Natural killer cell (primary cell): Measurements from ENCODE around the gene TRAPPC3L. TPM values are rescaled to one million over a fixed set of nuclear protein-coding genes. Genes with fewer than 3 reads are reported as not detected.

Experiments used
- ATAC-seq, 3 donors: fragments of 150-1000 bp in 2 of 3; fragments of 200-7000 bp in 1 of 3; cut with Tn5 transposase; 1 replicate in 1 of 3; 2 replicates in 2 of 3; pipeline ENCODE4 v1.10.0; 2021; ENCODE audit warnings: mild to moderate bottlenecking in 2 of 3, moderate library complexity in 2 of 3
- DNase-seq, 2 donors: peaks; one replicate each; pipeline versions ENCODE4 v3.0.0 to v3.0.0-alpha.2; 2013 to 2021; ENCODE audit warnings: mixed read lengths in 1 of 2
- H3K27ac ChIP-seq: one replicate; pipeline ENCODE4 v1.5.1; 2013; ENCODE audit warnings: mild to moderate bottlenecking, low read length
- H3K27me3 ChIP-seq: one replicate; pipeline ENCODE4 v1.6.1; 2013; ENCODE audit warnings: low read length; ENCODE audit not compliant: control insufficient read depth, insufficient read depth
- H3K36me3 ChIP-seq: one replicate; pipeline ENCODE4 v1.6.1; 2013; ENCODE audit warnings: low read length; ENCODE audit not compliant: control insufficient read depth, insufficient read depth
- H3K4me1 ChIP-seq: one replicate; pipeline ENCODE4 v1.6.1; 2013; ENCODE audit warnings: low read length; ENCODE audit not compliant: control insufficient read depth, insufficient read depth
- H3K4me3 ChIP-seq: one replicate; pipeline ENCODE4 v1.5.1; 2013; ENCODE audit warnings: low read length
- H3K9me3 ChIP-seq: one replicate; pipeline ENCODE4 v1.6.1; 2013; ENCODE audit warnings: low read length; ENCODE audit not compliant: control insufficient read depth, insufficient read depth
- H3K27ac Mint-ChIP-seq, 2 donors: one replicate each; pipeline ENCODE4 v1.8.0; 2022; ENCODE audit warnings: mild to moderate bottlenecking in 2 of 2, mixed read lengths in 2 of 2, moderate library complexity in 1 of 2
- H3K27me3 Mint-ChIP-seq, 2 donors: one replicate each; pipeline ENCODE4 v1.8.0; 2022; ENCODE audit warnings: low read depth in 2 of 2, mixed read lengths in 2 of 2
- H3K36me3 Mint-ChIP-seq: one replicate; pipeline ENCODE4 v1.8.0; 2022; ENCODE audit warnings: mixed read lengths
- H3K4me1 Mint-ChIP-seq, 2 donors: one replicate each; pipeline ENCODE4 v1.8.0; 2022; ENCODE audit warnings: mixed read lengths in 2 of 2
- H3K4me3 Mint-ChIP-seq: one replicate; pipeline ENCODE4 v1.8.0; 2022; ENCODE audit warnings: mild to moderate bottlenecking, moderate library complexity, mixed read lengths
- H3K9me3 Mint-ChIP-seq, 2 donors: one replicate each; pipeline ENCODE4 v1.8.0; 2022; ENCODE audit warnings: mixed read lengths in 2 of 2
- WGBS: methylation state at CpG from one replicate; pipeline ENCODE4 v1.1.7; 2013; ENCODE audit warnings: missing lambda C conversion rate; ENCODE audit not compliant: insufficient coverage; 5-methylcytosine and 5-hydroxymethylcytosine counted together
- intact Hi-C: fragments of 100-400 bp; cut with micrococcal nuclease; formaldehyde crosslinking; loops from one replicate; pipeline ENCODE4 v1.14.2; 2022
- total RNA-seq, 4 donors: library from RNA; stranded (reverse); fragments of 120-200 nt in 1 of 4; gene quantifications; one replicate each; pipeline versions ENCODE4 v1.2.3 to v1.2.4, GENCODE V29; 2013 to 2022
- TF ChIP-seq, protein P1 (sequence below): fragments of 200-600 bp; IDR thresholded peaks from one replicate; pipeline ENCODE4 v1.8.0; 2022; ENCODE audit warnings: antibody characterized with exemption

The TRAPPC3L gene
- total RNA-seq, 3 donors from 2014 or later (not counting 1 experiment from before 2014, with no cell fraction given): 0.66 TPM; not detected in 2

DNA sequence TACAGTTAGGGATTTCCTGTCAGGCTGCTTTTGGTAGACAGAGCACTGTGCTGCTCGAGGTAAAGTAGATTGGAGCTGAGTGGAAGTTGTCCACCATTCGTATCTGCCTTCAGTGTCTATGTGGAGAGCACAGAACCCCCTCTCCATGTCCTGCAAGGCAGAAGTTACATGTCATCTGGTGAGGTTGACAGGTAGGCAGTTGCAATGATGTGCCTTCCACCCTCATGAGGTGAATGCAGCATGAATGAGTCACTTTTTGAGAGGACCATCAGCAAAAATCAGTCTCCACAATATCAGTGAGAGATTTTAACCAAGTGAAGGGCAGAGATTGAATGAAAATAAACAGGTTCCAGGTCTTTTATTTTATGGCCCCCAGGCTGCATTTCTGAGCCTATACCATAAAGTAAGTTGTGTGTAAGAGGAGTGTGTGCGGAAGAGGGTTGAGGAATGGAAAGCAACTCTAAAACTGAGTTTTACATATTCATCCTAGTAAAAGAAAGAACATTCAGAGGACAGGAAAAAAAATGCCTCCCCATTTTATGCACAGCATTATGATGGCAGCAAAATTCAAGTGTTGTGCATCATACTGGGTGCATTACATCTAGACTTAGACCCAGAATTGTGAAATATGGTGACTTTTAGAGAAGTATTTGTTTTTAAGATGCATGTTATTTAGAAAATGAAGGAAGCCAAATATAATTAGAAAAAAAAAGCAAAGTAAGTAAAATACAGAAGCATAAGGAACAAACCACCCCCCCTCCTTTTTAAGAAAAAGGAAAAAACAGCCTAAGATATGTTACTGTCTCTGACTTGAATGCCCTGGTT is 15.8 kb downstream of the TRAPPC3L start:
- H3K4me3 ChIP-seq: no peak overlapping the region
- 64% methylated on average over 2 of the region's 3 CpGs for WGBS
- Mint-ChIP-seq H3K9me3 (no peaks in the 10 kb centered on the region), H3K4me1 (no peaks in the 10 kb centered on the region), H3K27ac (no peak overlapping the region), H3K27me3 (peaks cover 21 to 45% of the 10 kb centered on the region in 2 donors), H3K4me3 (no peak overlapping the region), H3K36me3 (no peaks in the 10 kb centered on the region)
- DNase-seq (no peak), ATAC-seq (no peak)
- H3K4me1 ChIP-seq: no peaks in the 10 kb centered on the region
- H3K27ac ChIP-seq: no peak overlapping the region
- no peaks in the 10 kb centered on the region for H3K9me3 ChIP-seq
- TF ChIP-seq, protein P1, sequence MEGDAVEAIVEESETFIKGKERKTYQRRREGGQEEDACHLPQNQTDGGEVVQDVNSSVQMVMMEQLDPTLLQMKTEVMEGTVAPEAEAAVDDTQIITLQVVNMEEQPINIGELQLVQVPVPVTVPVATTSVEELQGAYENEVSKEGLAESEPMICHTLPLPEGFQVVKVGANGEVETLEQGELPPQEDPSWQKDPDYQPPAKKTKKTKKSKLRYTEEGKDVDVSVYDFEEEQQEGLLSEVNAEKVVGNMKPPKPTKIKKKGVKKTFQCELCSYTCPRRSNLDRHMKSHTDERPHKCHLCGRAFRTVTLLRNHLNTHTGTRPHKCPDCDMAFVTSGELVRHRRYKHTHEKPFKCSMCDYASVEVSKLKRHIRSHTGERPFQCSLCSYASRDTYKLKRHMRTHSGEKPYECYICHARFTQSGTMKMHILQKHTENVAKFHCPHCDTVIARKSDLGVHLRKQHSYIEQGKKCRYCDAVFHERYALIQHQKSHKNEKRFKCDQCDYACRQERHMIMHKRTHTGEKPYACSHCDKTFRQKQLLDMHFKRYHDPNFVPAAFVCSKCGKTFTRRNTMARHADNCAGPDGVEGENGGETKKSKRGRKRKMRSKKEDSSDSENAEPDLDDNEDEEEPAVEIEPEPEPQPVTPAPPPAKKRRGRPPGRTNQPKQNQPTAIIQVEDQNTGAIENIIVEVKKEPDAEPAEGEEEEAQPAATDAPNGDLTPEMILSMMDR: no peak
- no peaks in the 10 kb centered on the region for H3K27me3 ChIP-seq
- H3K36me3 ChIP-seq: no peaks in the 10 kb centered on the region
- intact Hi-C loops: no loop called here

DNA sequence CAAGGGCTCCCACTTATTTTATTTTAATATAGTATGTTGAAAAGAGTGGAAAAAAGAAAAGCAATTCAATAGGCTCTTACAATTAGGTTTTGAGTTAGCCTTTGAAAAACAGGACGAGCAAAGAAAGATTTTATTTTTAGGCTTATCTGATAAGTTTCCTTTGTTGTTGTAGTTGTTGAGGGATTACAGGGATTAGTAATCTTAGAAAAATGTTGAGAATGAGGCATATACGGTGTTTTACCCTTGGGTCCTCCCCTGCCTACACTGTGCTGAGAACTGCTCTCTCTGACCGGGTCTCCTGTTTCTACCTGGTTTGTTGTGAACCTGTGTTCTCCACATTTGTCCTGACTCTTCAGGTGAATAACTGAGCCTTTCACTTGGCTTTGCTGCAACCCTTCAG is 16.7 kb downstream of the TRAPPC3L start:
- H3K27me3 ChIP-seq: no peaks in the 10 kb centered on the region
- no peak overlapping the region for H3K27ac ChIP-seq
- ATAC-seq (no peak), DNase-seq (no peak)
- no peaks in the 10 kb centered on the region for H3K36me3 Mint-ChIP-seq
- intact Hi-C loops: no loop called here
- H3K4me1 ChIP-seq: no peaks in the 10 kb centered on the region
- TF ChIP-seq, protein P1: no peak
- no peaks in the 10 kb centered on the region for H3K9me3 Mint-ChIP-seq
- H3K4me3 ChIP-seq: no peak overlapping the region
- H3K36me3 ChIP-seq: no peaks in the 10 kb centered on the region
- no peaks in the 10 kb centered on the region for H3K4me1 Mint-ChIP-seq
- H3K27me3 Mint-ChIP-seq: peaks cover 21 to 36% of the 10 kb centered on the region in 2 donors
- no peaks in the 10 kb centered on the region for H3K9me3 ChIP-seq
- H3K27ac Mint-ChIP-seq: no peak overlapping the region
- no peak overlapping the region for H3K4me3 Mint-ChIP-seq
- 87% methylated on average over 3 of the region's 3 CpGs for WGBS

DNA sequence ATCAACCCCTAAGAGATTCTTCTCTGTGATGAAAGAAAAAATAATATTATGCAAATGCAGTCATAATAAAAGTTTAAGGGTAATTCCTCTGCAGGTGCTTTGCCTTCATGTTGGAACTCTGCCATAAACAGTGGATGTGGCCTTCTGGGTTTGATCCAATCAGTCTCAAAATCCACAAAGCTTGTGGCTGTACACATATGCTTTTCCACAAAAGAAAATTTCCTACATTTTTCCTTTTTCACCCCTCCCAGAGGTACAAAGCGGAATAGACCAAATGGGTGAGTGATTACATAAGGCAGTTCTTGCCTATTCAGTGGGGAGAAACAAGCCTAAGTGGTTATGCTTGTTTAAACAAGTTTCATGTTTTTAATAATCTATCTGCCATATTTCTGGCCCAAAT is 17.4 kb downstream of the TRAPPC3L start:
- H3K36me3 Mint-ChIP-seq: no peaks in the 10 kb centered on the region
- intact Hi-C loops: no loop called here
- no peak overlapping the region for H3K4me3 Mint-ChIP-seq
- no peak for ATAC-seq
- Histone ChIP-seq H3K27me3 (no peaks in the 10 kb centered on the region), H3K36me3 (no peaks in the 10 kb centered on the region), H3K4me1 (no peaks in the 10 kb centered on the region), H3K4me3 (no peak overlapping the region), H3K27ac (no peak overlapping the region), H3K9me3 (no peaks in the 10 kb centered on the region)
- H3K4me1 Mint-ChIP-seq: no peaks in the 10 kb centered on the region
- WGBS: 80% methylated on average over 1 of the region's 1 CpG
- no peak overlapping the region for H3K27ac Mint-ChIP-seq
- TF ChIP-seq, protein P1: no peak
- peaks cover 18 to 33% of the 10 kb centered on the region in 2 donors for H3K27me3 Mint-ChIP-seq
- no peaks in the 10 kb centered on the region for H3K9me3 Mint-ChIP-seq
- no peak for DNase-seq

DNA sequence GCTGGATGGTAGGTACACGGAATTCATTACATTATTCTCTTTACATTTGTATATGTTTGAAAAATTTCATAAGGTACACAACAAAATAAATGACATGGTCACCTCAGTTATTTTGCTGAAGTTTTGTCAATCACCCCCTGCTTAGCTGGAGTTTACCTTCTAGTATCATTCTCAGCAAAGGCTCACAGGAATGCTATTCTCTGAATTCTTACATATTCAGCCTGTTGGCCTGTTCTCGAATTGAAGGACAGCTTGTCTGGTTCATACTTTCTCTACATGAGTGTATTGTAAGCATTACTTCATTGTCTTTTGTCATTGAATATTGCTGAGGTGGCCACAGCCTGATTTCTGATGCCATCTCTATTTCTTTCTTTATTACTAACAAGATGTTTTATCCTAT is 21.2 kb downstream of the TRAPPC3L start:
- no peaks in the 10 kb centered on the region for H3K36me3 ChIP-seq
- H3K4me3 ChIP-seq: no peak overlapping the region
- H3K27me3 ChIP-seq: no peaks in the 10 kb centered on the region
- H3K9me3 Mint-ChIP-seq: no peaks in the 10 kb centered on the region
- H3K4me3 Mint-ChIP-seq: no peak overlapping the region
- ATAC-seq (no peak), DNase-seq (no peak)
- no peak overlapping the region for H3K27ac Mint-ChIP-seq
- no peaks in the 10 kb centered on the region for H3K4me1 Mint-ChIP-seq
- H3K9me3 ChIP-seq: no peaks in the 10 kb centered on the region
- H3K27me3 Mint-ChIP-seq: peaks cover 0 to 12% of the 10 kb centered on the region in 2 donors
- TF ChIP-seq, protein P1: no peak
- WGBS: 83% methylated on average over 1 of the region's 2 CpGs
- no peaks in the 10 kb centered on the region for H3K36me3 Mint-ChIP-seq
- intact Hi-C loops: no loop called here
- H3K27ac ChIP-seq: no peak overlapping the region
- H3K4me1 ChIP-seq: no peaks in the 10 kb centered on the region
